K562 (cell line): ENCODE data around the gene KCP. TPM values are rescaled to one million over a fixed set of nuclear protein-coding genes. Genes with fewer than 3 reads are reported as not detected.

ENCODE experiments used
- ATAC-seq: fragments of 200-7000 bp; cut with Tn5 transposase; 3 replicates; pipeline ENCODE4 v1.9.1; 2020; ENCODE audit warnings: moderate library complexity
- BruUV-seq: library from RNA; stranded (reverse); fragments of 400-500 nt; replicated peaks from 2 replicates; lab custom pipeline; 2021; lab: Mats Ljungman, UMichigan
- CTCF ChIA-PET: fragments of 300-600 bp; formaldehyde crosslinking; extraction: SDS; loops from one replicate; lab custom pipeline; 2021; ENCODE audit warnings: low intra/inter-chr PET ratio; lab: Yijun Ruan, JAX
- POLR2A ChIA-PET: fragments of 300-600, 350-650 bp; sonication (Branson Sonifier 250); formaldehyde crosslinking; extraction: SDS; loops from one replicate; lab custom pipeline; 2021; ENCODE audit warnings: antibody characterized with exemption, inconsistent platforms; lab: Yijun Ruan, JAX
- DNase-seq, 4 experiments: peaks; one replicate each; pipeline versions ENCODE4 v3.0.0 to v3.0.0-alpha.2; 2011 to 2018; ENCODE audit warnings: low spot score in 3 of 4, mixed read lengths in 3 of 4; ENCODE audit errors: extremely low read depth in 1 of 4
- FAIRE-seq: peaks from 2 replicates; lab custom pipeline; 2011; peaks lifted over from hg19 to GRCh38; lab: Jason Lieb, UNC
- H2AFZ ChIP-seq: 2 replicates; pipeline ENCODE4 v1.6.0; 2011; ENCODE audit warnings: low read depth, low read length, control low read depth, inconsistent platforms
- H3K27ac ChIP-seq: fragments of 200-600 bp; 3 replicates; pipeline ENCODE4 v1.8.0; 2011; ENCODE audit warnings: low read depth, mild to moderate bottlenecking, control low read depth, inconsistent platforms, low read length, moderate library complexity, mixed read lengths; ENCODE audit errors: extremely low read depth
- H3K27me3 ChIP-seq, 2 experiments: fragments of 300-600 bp in 1 of 2; 2 replicates in 1 of 2; 3 replicates in 1 of 2; pipeline versions ENCODE4 v1.6.0 to v1.8.0; 2011; ENCODE audit warnings: inconsistent platforms in 2 of 2, low read length in 2 of 2, mild to moderate bottlenecking in 1 of 2, mixed read lengths in 1 of 2, moderate library complexity in 1 of 2; ENCODE audit not compliant: control insufficient read depth in 2 of 2, insufficient read depth in 2 of 2
- H3K36me3 ChIP-seq: fragments of 300-600 bp; 3 replicates; pipeline ENCODE4 v1.8.0; 2011; ENCODE audit warnings: mild to moderate bottlenecking, low read length, inconsistent platforms; ENCODE audit not compliant: control insufficient read depth, insufficient read depth
- H3K4me1 ChIP-seq, 2 experiments: fragments of 200-600 bp in 1 of 2; replicated peaks in 1 of 2; 2 replicates in 1 of 2; 3 replicates in 1 of 2; pipeline versions ENCODE4 v1.5.1 to v1.8.0; 2011; ENCODE audit warnings: inconsistent platforms in 2 of 2, low read length in 2 of 2, mild to moderate bottlenecking in 1 of 2, mixed read lengths in 1 of 2, moderate library complexity in 1 of 2; ENCODE audit not compliant: control insufficient read depth in 2 of 2, insufficient read depth in 2 of 2
- H3K4me2 ChIP-seq: 2 replicates; pipeline ENCODE4 v1.6.1; 2011; ENCODE audit warnings: low read length, control low read depth, inconsistent platforms, mixed read lengths; ENCODE audit not compliant: insufficient read depth
- H3K4me3 ChIP-seq: fragments of 200-600 bp; sonication (generic), shearing (Covaris generic); 2 replicates; pipeline ENCODE4 v1.5.1; 2016; ENCODE audit warnings: control low read depth, inconsistent platforms
- H3K79me2 ChIP-seq: fragments of 200-600 bp; 3 replicates; pipeline ENCODE4 v1.8.0; 2011; ENCODE audit warnings: low read length, inconsistent platforms; ENCODE audit not compliant: control insufficient read depth, insufficient read depth
- H3K9ac ChIP-seq, 2 experiments: 2 replicates each; pipeline versions ENCODE4 v1.6.0 to v1.6.1; 2011; ENCODE audit warnings: low read depth in 2 of 2, low read length in 2 of 2, control low read depth in 1 of 2, inconsistent platforms in 1 of 2, mild to moderate bottlenecking in 1 of 2, mixed read lengths in 1 of 2; ENCODE audit not compliant: insufficient read depth in 1 of 2
- H3K9me1 ChIP-seq: one replicate; pipeline ENCODE4 v1.6.0; 2011; ENCODE audit warnings: inconsistent platforms, mild to moderate bottlenecking, low read length, moderate library complexity; ENCODE audit not compliant: control insufficient read depth, insufficient read depth
- H3K9me3 ChIP-seq: replicated peaks from 2 replicates; pipeline ENCODE4 v1.5.1; 2011; ENCODE audit warnings: low read depth, low read length, inconsistent platforms; ENCODE audit not compliant: control insufficient read depth, insufficient read depth
- H4K20me1 ChIP-seq: replicated peaks from 2 replicates; pipeline ENCODE4 v1.6.1; 2011; ENCODE audit warnings: low read length, inconsistent platforms, mixed read lengths; ENCODE audit not compliant: control insufficient read depth, insufficient read depth
- CTCF ChIP-seq, 3 experiments: IDR thresholded peaks in 2 of 3; conservative IDR thresholded peaks in 1 of 3; 2 replicates each; pipeline ENCODE4 v1.5.1; 2011 to 2012; ENCODE audit warnings: low read length in 3 of 3, mild to moderate bottlenecking in 3 of 3, control low read depth in 2 of 3, improper control_type of control experiment in 1 of 3, inconsistent platforms in 1 of 3, low read depth in 1 of 3, mixed read lengths in 1 of 3, moderate library complexity in 1 of 3; ENCODE audit not compliant: insufficient read depth in 2 of 3
- MAZ ChIP-seq, 2 experiments: fragments of 450-650 bp in 1 of 2; sonication (generic) in 1 of 2; formaldehyde crosslinking; IDR thresholded peaks in 1 of 2; conservative IDR thresholded peaks in 1 of 2; 2 replicates each; pipeline versions ENCODE4 v1.4.0 to v1.5.0; 2020; ENCODE audit warnings: mild to moderate bottlenecking in 1 of 2, missing genetic modification reagents in 1 of 2
- MLX ChIP-seq, 2 experiments: fragments of 450-650 bp in 1 of 2; sonication (generic) in 1 of 2; formaldehyde crosslinking; conservative IDR thresholded peaks; 2 replicates each; pipeline versions ENCODE4 v1.4.0 to v1.8.1; 2020 to 2022; ENCODE audit warnings: mild to moderate bottlenecking in 1 of 2, missing genetic modification reagents in 1 of 2
- whole genome bisulfite sequencing: fragments of 100-300 bp; shearing (Covaris generic); methylation state at CpG from one replicate; pipeline ENCODE4 v1.1.6; 2016; ENCODE audit warnings: low coverage, mixed read lengths; ENCODE audit not compliant: insufficient coverage; ENCODE audit errors: missing lambda C conversion rate; 5-methylcytosine and 5-hydroxymethylcytosine counted together
- in situ Hi-C: fragments of 300-500 bp; cut with MboI; formaldehyde crosslinking; loops from 4 replicates; pipeline ENCODE4 v1.15.0; 2018; ENCODE audit warnings: inconsistent platforms, mixed read lengths
- intact Hi-C: fragments of 100-400 bp; cut with micrococcal nuclease; formaldehyde crosslinking; loops from 2 replicates; pipeline ENCODE4 v1.14.2; 2022
- polyA plus RNA-seq, 8 experiments: library from polyadenylated mRNA; depleted of rRNA in 4 of 8; stranded (reverse) in 5 of 8; unstranded in 3 of 8; fragments of >200 nt; fragmentation: Nextera tagmentation in 2 of 8; fragmentation: Illumina TruSeq in 1 of 8; extraction: Ambion mirVana in 2 of 8; extraction: Trizol in 1 of 8; gene quantifications; 2 replicates each; pipeline versions ENCODE4 v1.2.1 to v1.2.3, GENCODE V29; 2011 to 2014; ENCODE audit warnings: inconsistent platforms in 1 of 8, missing spikeins in 1 of 8
- total RNA-seq, 7 experiments: library from RNA; depleted of rRNA in 6 of 7; stranded (reverse); fragments of >200 nt in 6 of 7; fragmentation: Illumina TruSeq in 2 of 7; extraction: Trizol in 2 of 7; gene quantifications; 2 replicates each; pipeline versions ENCODE4 v1.2.1 to v1.2.3, GENCODE V29; 2011 to 2021; ENCODE audit warnings: low replicate concordance in 1 of 7
- TF ChIP-seq, protein P1 (sequence below), 2 experiments: fragments of 450-650 bp; formaldehyde crosslinking in 1 of 2; IDR thresholded peaks; 2 replicates each; pipeline versions ENCODE4 v1.4.0 to v1.6.1; 2014 to 2020; ENCODE audit warnings: mild to moderate bottlenecking in 2 of 2, borderline replicate concordance in 1 of 2, low read depth in 1 of 2

KCP gene
- total and polyA plus RNA-seq, 9 of the 15 experiments (the other 6 are each of a cell fraction or from before 2014, with no cell fraction given): 0.06 to 0.17 (median 0.12) TPM; not detected in 3

GRCh38 chr7:128862571-128863432, 47.7 kb downstream of the KCP start, which contains the start of gene ATP6V1F (continued):
- 0 out of 4 replicates have a peak, but pooled peaks of 1 of the 2 experiments have one; percentile 49 for TF ChIP-seq MLX (CRISPR knock-in tag; conservative IDR thresholded peaks at IDR 0.05)
- TF ChIP-seq, all 486 proteins: peak for 159

DNA sequence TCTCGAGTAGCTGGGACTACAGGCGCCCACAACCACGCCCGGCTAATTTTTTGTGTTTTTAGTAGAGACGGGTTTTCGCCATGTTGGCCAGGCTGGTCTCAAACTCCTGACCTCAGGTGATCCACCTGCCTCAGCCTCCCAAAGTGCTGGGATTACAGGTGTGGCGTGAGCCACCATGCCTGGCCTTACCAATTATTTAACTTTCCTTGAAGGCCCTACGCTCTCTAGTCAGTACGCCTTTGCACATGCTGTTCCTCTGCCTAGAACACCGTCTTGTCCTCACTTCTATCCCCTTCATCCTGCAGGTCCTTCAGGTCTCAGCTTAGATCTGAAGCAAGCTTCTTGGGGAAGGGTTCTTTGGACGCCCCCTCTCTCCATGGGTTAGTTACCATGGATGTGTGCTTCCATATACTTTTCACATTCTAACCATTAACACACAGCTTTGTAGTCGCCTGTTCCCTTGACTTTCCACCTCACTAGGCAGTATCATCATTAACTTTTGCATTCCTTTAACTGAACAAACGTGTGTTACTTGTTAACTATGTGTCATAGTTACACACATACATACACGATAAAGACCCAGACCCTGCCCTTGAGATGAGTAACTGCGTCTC, 48.4 kb downstream of the KCP start:
- Histone ChIP-seq H3K79me2 (peaks cover 44% of the 10 kb centered on the region), H3K9me1 (no peaks in the 10 kb centered on the region), H3K36me3 (peaks cover 50% of the 10 kb centered on the region), H3K9ac (peak overlapping the region; percentile 72 to 74), H4K20me1 (no peaks in the 10 kb centered on the region; the same call in 1 of the 2 replicates), H3K4me2 (peak overlapping the region; percentile 100), H3K9me3 (no peaks in the 10 kb centered on the region), H3K27ac (peak overlapping the region; percentile 81), H3K4me1 (peaks cover 38 to 72% of the 10 kb centered on the region in 2 experiments), H3K4me3 (peak overlapping the region; percentile 71), H2AFZ (peak overlapping the region; percentile 97), H3K27me3 (no peaks in the 10 kb centered on the region)
- FAIRE-seq: no peak
- in situ Hi-C loops (no loop called here), intact Hi-C loops (loop anchor here (2.0 to 5.0 kb wide), 4 partner anchors 80 to 385 kb away; partner anchors contain the start of genes CALU and METTL2B)
- ChIA-PET POLR2A (interaction anchor here (0.6 to 7.1 kb wide), 14 partner anchors 11 to 625 kb away, joined by 3 to 47 read pairs (median 4); partner anchors contain the start of gene CALU), CTCF (no interaction called here)
- peak in 1 of 4 experiments; percentile 42 for DNase-seq
- WGBS: 53% methylated on average over 15 of the region's 15 CpGs
- no peak for ATAC-seq
- BruUV-seq: TSS peak; percentile 92
- TF ChIP-seq MAZ (CRISPR knock-in tag; conservative IDR thresholded peaks at IDR 0.05 in 1 of 2, IDR thresholded peaks at IDR 0.05 in 1 of 2) (no peak), CTCF (IDR thresholded peaks at IDR 0.05 in 2 of 3, conservative IDR thresholded peaks at IDR 0.05 in 1 of 3; ENCODE audit: insufficient read depth in 2 of 3, low read depth in 1 of 3, low read length in 3 of 3) (no peak)
- TF ChIP-seq, protein P1, sequence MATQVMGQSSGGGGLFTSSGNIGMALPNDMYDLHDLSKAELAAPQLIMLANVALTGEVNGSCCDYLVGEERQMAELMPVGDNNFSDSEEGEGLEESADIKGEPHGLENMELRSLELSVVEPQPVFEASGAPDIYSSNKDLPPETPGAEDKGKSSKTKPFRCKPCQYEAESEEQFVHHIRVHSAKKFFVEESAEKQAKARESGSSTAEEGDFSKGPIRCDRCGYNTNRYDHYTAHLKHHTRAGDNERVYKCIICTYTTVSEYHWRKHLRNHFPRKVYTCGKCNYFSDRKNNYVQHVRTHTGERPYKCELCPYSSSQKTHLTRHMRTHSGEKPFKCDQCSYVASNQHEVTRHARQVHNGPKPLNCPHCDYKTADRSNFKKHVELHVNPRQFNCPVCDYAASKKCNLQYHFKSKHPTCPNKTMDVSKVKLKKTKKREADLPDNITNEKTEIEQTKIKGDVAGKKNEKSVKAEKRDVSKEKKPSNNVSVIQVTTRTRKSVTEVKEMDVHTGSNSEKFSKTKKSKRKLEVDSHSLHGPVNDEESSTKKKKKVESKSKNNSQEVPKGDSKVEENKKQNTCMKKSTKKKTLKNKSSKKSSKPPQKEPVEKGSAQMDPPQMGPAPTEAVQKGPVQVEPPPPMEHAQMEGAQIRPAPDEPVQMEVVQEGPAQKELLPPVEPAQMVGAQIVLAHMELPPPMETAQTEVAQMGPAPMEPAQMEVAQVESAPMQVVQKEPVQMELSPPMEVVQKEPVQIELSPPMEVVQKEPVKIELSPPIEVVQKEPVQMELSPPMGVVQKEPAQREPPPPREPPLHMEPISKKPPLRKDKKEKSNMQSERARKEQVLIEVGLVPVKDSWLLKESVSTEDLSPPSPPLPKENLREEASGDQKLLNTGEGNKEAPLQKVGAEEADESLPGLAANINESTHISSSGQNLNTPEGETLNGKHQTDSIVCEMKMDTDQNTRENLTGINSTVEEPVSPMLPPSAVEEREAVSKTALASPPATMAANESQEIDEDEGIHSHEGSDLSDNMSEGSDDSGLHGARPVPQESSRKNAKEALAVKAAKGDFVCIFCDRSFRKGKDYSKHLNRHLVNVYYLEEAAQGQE (IDR thresholded peaks at IDR 0.05; ENCODE audit: borderline replicate concordance): no peak
- TF ChIP-seq, protein P1 (CRISPR knock-in tag; IDR thresholded peaks at IDR 0.05; ENCODE audit: low read depth): peak; percentile 63
